Activated naive CD8-positive, alpha-beta T cell treated with anti-CD3 and anti-CD28 coated beads for 36 hours (primary cell): ENCODE data around the gene MYL9. TPM values are rescaled to one million over a fixed set of nuclear protein-coding genes. Genes with fewer than 3 reads are reported as not detected.

Experiments used
- DNase-seq: peaks from one replicate; pipeline ENCODE4 v3.0.0; 2021
- H3K27ac Mint-ChIP-seq: one replicate; pipeline ENCODE4 v1.8.0; 2022; ENCODE audit warnings: mild to moderate bottlenecking, moderate library complexity, mixed read lengths
- H3K27me3 Mint-ChIP-seq: one replicate; pipeline ENCODE4 v1.8.0; 2022; ENCODE audit warnings: mild to moderate bottlenecking, mixed read lengths
- H3K36me3 Mint-ChIP-seq: one replicate; pipeline ENCODE4 v1.8.0; 2021; ENCODE audit warnings: mild to moderate bottlenecking, mixed read lengths
- H3K4me1 Mint-ChIP-seq: one replicate; pipeline ENCODE4 v1.8.0; 2021; ENCODE audit warnings: mixed read lengths
- H3K4me3 Mint-ChIP-seq: one replicate; pipeline ENCODE4 v1.8.0; 2022; ENCODE audit warnings: mild to moderate bottlenecking, moderate library complexity, mixed read lengths
- H3K9me3 Mint-ChIP-seq: one replicate; pipeline ENCODE4 v1.8.0; 2022; ENCODE audit warnings: mixed read lengths
- total RNA-seq, 2 experiments: library from RNA; stranded (reverse); gene quantifications; one replicate each; pipeline ENCODE4 v1.2.3, GENCODE V29; 2021

Gene MYL9
- total RNA-seq, 2 experiments from 2014 or later = 0.12 TPM; not detected in 1

DNA sequence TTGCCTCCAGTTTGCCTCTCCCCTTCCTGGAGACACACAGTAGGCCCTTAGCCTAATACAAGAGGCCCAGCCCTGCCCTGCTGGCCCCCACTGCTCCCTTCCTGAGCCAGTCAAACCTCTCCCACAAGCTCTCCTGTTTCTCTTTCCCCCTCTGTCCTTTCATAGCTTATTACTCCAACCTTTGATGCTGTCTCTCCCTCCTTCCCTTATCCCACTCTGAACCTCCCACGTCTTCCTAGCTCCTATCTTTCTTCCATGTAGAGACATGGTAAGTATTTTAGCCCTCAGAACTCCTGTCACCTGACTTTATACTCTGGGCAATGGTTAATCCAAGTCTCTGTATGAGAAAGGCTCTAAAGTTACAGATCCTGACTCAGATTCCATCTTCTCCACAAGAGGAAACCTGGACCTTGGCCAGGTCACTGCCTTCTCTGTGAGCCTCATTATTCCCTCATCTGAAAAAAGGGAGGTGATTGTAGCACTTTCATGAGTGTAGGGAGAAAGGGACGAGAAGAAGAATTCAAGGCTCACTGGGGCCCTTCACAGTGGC lies 38.8 kb downstream of the MYL9 start:
- Mint-ChIP-seq H3K27me3 (no peaks in the 10 kb centered on the region), H3K4me3 (no peak overlapping the region), H3K36me3 (peaks cover 39% of the 10 kb centered on the region), H3K9me3 (no peaks in the 10 kb centered on the region), H3K27ac (peak overlapping the region; percentile 61), H3K4me1 (peaks cover 44% of the 10 kb centered on the region)
- DNase-seq = no peak

- Mint-ChIP-seq H3K27ac (peak overlapping the region; percentile 75), H3K4me3 (no peak overlapping the region), H3K27me3 (no peaks in the 10 kb centered on the region), H3K9me3 (no peaks in the 10 kb centered on the region), H3K36me3 (peaks cover 37% of the 10 kb centered on the region), H3K4me1 (peaks cover 32% of the 10 kb centered on the region)
- no peak for DNase-seq
Measured at GRCh38 chr20:36582322-36582721, 41.0 kb downstream of the MYL9 start.

GRCh38 chr20:36582821-36583220 lies 41.5 kb downstream of the MYL9 start:
- Mint-ChIP-seq H3K27me3 (no peaks in the 10 kb centered on the region), H3K9me3 (no peaks in the 10 kb centered on the region), H3K27ac (peak overlapping the region; percentile 75), H3K4me3 (no peak overlapping the region), H3K36me3 (peaks cover 42% of the 10 kb centered on the region), H3K4me1 (peaks cover 37% of the 10 kb centered on the region)
- DNase-seq = no peak

DNA sequence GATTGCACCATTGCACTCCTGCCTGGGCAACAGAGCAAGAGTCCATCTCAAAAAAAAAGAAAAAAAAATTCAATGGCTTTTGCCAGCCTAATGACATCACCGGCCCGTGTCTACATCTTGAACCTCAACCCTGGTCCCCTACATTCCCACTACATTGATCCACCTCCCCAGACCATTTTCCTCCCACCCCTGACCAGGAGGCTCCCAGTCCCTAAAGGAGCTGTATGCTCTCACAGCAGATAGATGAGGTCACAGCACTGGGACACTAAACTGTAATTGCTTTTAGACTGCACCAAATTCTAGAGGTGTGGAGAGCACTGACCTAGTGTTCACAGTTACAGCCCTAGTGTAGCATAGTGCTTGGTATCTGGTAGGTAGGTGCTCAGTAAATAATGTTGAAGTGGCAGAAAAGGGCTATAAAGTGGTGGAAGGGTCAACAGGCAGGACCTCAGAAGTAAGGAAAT lies 42.7 kb downstream of the MYL9 start:
- no peak overlapping the region for H3K27ac Mint-ChIP-seq
- no peak for DNase-seq
- H3K36me3 Mint-ChIP-seq = peaks cover 37% of the 10 kb centered on the region
- H3K27me3 Mint-ChIP-seq = no peaks in the 10 kb centered on the region
- no peak overlapping the region for H3K4me3 Mint-ChIP-seq
- peaks cover 37% of the 10 kb centered on the region for H3K4me1 Mint-ChIP-seq
- no peaks in the 10 kb centered on the region for H3K9me3 Mint-ChIP-seq

DNA sequence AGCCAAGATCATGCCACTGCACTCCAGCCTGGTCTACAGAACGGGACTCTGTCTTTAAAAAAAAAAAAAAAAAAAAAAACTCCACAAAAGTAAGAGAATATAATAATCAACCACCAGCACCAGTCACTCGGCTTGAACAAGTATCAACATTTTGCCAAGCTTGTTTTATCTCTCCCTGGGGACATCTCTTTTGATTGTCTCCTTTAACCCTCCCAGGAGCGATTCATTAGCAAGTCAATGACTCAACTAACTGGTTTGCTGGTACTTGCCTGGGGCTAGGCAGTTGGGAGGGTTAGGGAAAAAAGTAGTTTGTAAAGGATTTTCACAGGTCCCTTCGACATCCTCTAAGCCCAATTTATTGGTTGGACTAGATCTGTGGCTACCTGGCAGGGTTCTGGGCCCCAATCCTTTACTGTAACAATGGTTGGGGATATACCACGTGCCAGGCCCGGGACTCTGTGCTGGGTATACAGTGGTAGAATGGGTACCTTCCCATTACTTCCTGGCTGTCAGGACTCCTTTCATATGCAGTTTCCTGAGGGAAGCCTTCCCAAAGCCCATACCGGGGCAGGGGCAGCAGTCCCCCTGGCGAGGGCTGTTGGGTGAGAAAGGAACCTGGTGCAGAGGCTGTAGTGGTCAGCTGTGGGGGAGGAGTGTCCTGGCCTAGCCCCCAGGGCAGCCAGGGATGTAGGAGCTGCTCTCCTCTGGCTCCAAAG lies 44.2 kb downstream of the MYL9 start:
- H3K27me3 Mint-ChIP-seq = no peaks in the 10 kb centered on the region
- no peak for DNase-seq
- no peaks in the 10 kb centered on the region for H3K9me3 Mint-ChIP-seq
- H3K36me3 Mint-ChIP-seq = peaks cover 31% of the 10 kb centered on the region
- no peak overlapping the region for H3K4me3 Mint-ChIP-seq
- H3K4me1 Mint-ChIP-seq = peaks cover 28% of the 10 kb centered on the region
- peak overlapping the region; percentile 62 for H3K27ac Mint-ChIP-seq

DNA sequence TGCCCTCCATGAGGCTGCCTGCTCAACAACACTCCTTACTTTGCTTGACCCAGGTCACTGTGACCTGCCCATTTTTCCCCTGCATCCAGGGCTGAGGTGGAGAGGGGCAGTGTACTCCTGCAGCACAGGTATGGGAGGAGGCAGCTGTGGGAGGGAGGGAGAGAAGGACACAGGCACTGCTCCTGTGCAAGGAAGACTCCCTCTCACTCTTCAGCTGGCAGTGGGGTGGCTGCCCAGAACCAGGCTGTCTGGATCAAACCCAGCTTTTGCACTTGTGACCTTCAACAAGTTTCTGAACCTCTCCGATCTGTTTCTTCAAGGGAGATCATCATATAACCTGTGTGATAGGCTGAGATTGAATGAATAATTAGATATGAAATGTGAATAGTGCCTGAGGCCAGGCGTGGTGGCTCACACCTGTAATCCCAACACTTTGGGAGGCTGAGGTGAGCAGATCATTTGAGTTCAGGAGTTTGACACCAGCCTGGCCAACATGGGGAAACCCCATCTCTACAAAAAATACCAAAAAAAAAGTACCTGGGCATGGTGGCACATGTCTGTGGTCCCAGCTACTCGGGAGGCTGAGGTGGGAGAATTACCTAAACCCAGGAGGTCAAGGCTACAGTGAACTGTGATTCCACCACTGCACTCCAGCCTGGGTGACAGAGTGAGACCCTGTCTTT lies 46.2 kb downstream of the MYL9 start:
- no peaks in the 10 kb centered on the region for H3K9me3 Mint-ChIP-seq
- no peak overlapping the region for H3K4me3 Mint-ChIP-seq
- no peak for DNase-seq
- H3K27ac Mint-ChIP-seq = peak overlapping the region; percentile 32
- H3K4me1 Mint-ChIP-seq = peaks cover 28% of the 10 kb centered on the region
- peaks cover 42% of the 10 kb centered on the region for H3K36me3 Mint-ChIP-seq
- no peaks in the 10 kb centered on the region for H3K27me3 Mint-ChIP-seq

DNA sequence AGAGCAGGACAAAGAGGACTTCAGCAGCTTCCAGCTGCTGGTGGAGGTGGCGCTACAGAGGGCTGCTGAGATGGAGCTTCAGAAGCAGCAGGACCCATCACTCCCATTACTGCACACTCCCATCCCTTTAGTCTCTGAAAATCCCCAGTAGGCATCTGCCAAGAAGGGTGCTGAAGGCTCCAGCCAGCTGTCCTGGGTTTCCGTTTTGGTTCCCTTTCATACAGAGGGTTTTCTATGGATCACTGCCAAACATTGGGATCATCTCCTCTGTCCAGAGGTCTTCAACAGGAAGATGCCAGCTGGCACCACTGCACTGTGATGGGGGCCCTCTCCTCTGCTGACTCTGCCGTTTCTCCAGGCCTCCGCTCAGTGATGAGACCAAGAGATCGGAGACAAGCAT lies 50.0 kb downstream of the MYL9 start:
- H3K36me3 Mint-ChIP-seq = peaks cover 69% of the 10 kb centered on the region
- H3K4me1 Mint-ChIP-seq = peaks cover 55% of the 10 kb centered on the region
- DNase-seq = no peak
- peak overlapping the region; percentile 85 for H3K27ac Mint-ChIP-seq
- peaks cover 5% of the 10 kb centered on the region for H3K9me3 Mint-ChIP-seq
- no peaks in the 10 kb centered on the region for H3K27me3 Mint-ChIP-seq
- H3K4me3 Mint-ChIP-seq = no peak overlapping the region

GRCh38 chr20:36591854-36592641 lies 50.7 kb downstream of the MYL9 start:
- peak overlapping the region; percentile 85 for H3K27ac Mint-ChIP-seq
- no peaks in the 10 kb centered on the region for H3K27me3 Mint-ChIP-seq
- peak; percentile 61 for DNase-seq
- H3K4me3 Mint-ChIP-seq = peak overlapping the region; percentile 34
- H3K36me3 Mint-ChIP-seq = peaks cover 65% of the 10 kb centered on the region
- H3K9me3 Mint-ChIP-seq = peaks cover 5% of the 10 kb centered on the region
- H3K4me1 Mint-ChIP-seq = peaks cover 53% of the 10 kb centered on the region

GRCh38 chr20:36593347-36593929 lies 52.1 kb downstream of the MYL9 start:
- H3K27me3 Mint-ChIP-seq = no peaks in the 10 kb centered on the region
- H3K4me1 Mint-ChIP-seq = peaks cover 46% of the 10 kb centered on the region
- H3K4me3 Mint-ChIP-seq = no peak overlapping the region
- no peak for DNase-seq
- peak overlapping the region; percentile 48 for H3K27ac Mint-ChIP-seq
- peaks cover 5% of the 10 kb centered on the region for H3K9me3 Mint-ChIP-seq
- peaks cover 62% of the 10 kb centered on the region for H3K36me3 Mint-ChIP-seq

DNA sequence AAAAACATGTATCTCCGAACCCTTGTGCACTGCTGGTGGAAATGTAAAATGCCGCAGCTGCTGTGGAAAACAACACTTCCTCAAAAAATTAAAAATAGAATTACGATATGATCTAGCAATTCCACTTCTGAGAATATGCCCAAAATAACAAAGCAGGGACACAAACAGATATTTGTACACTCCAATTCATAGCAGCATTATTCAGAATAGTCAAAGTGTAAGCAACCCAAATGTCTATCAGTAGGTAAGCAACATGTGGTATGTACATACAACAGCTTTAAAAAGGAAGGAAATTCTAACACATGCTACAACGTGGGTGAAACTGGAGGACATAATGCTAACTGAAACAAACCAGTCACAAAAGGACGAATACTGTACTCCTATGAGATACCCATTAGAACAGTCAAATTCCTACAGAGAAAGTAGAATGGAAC lies 58.6 kb downstream of the MYL9 start:
- Mint-ChIP-seq H3K4me1 (peaks cover 23% of the 10 kb centered on the region), H3K27ac (no peak overlapping the region), H3K9me3 (peaks cover 5% of the 10 kb centered on the region), H3K4me3 (no peak overlapping the region), H3K27me3 (no peaks in the 10 kb centered on the region), H3K36me3 (peaks cover 18% of the 10 kb centered on the region)
- DNase-seq = no peak

Other genes with a start within 250 kb of the MYL9 start
- gene DLGAP4, start 235.2 kb upstream of the MYL9 start, total RNA-seq = 10 to 100 TPM; 10.5 to 14.6 TPM
- gene TGIF2, start 32.1 kb downstream of the MYL9 start, total RNA-seq = 10 to 100 TPM; 52.1 to 54.0 TPM
- gene RAB5IF, start 64.3 kb downstream of the MYL9 start, total RNA-seq = 100 to 1,000 TPM; 124 to 127 TPM
- gene SLA2, start 104.7 kb downstream of the MYL9 start, total RNA-seq = 10 to 100 TPM; 70.6 to 73.4 TPM
- gene NDRG3, start 204.6 kb downstream of the MYL9 start, total RNA-seq = 10 to 100 TPM; 16.3 to 17.1 TPM
- 10 to 100 TPM; 19.9 to 21.8 TPM for gene DSN1, start 232.2 kb downstream of the MYL9 start, total RNA-seq